LHCN-M2 (cell line): ENCODE data around the gene TMEM150A. TPM values are rescaled to one million over a fixed set of nuclear protein-coding genes. Genes with fewer than 3 reads are reported as not detected.
A peak's percentile ranks its signal among the peaks of the same experiment; 100 is the strongest.
"Not testable (repeated sequence)": the region's sequence is repeated elsewhere in the genome, so short reads cannot be mapped to it uniquely, and the experiment has no call there.

Experiments used
- DNase-seq: peaks from one replicate; pipeline ENCODE4 v3.0.0-alpha.2; 2012; ENCODE audit warnings: low read depth
- total RNA-seq: library from RNA; depleted of rRNA; stranded (reverse); fragments of >200 nt; gene quantifications from 2 replicates; pipeline ENCODE4 v1.2.3, GENCODE V29; 2014; rRNA removed

The TMEM150A gene
- total RNA-seq, 1 experiment from 2014 or later: 24.4 TPM

- no peak for DNase-seq
Measured at GRCh38 chr2:85575739-85576138, 26.8 kb downstream of the TMEM150A start.

- DNase-seq: no peak
Measured at GRCh38 chr2:85566265-85566664, 36.2 kb downstream of the TMEM150A start.

GRCh38 chr2:85564144-85564563 lies 38.3 kb downstream of the TMEM150A start:
- DNase-seq: no peak

- DNase-seq: peak; percentile 91
Measured at GRCh38 chr2:85561280-85562212, 41.0 kb downstream of the TMEM150A start, which contains the start of gene GGCX. GGCX (minus strand) TSS chr2:85561493; CDS start chr2:85561428, 65 bp downstream.

- no peak for DNase-seq
Measured at GRCh38 chr2:85560812-85561279, 41.7 kb downstream of the TMEM150A start.

- not testable (repeated sequence) for DNase-seq
Measured at GRCh38 chr2:85560403-85560726, 42.1 kb downstream of the TMEM150A start.

GRCh38 chr2:85558160-85558559 lies 44.3 kb downstream of the TMEM150A start:
- no peak for DNase-seq

GRCh38 chr2:85557130-85557529 lies 45.4 kb downstream of the TMEM150A start:
- DNase-seq: no peak

GRCh38 chr2:85554980-85555612 lies 47.4 kb downstream of the TMEM150A start:
- peak; percentile 73 for DNase-seq

GRCh38 chr2:85553184-85553583 lies 49.3 kb downstream of the TMEM150A start:
- DNase-seq: no peak

- peak; percentile 74 for DNase-seq
Measured at GRCh38 chr2:85551698-85552678, 50.5 kb downstream of the TMEM150A start.

GRCh38 chr2:85550486-85550885 lies 52.0 kb downstream of the TMEM150A start:
- DNase-seq: no peak

- peak; percentile 99 for DNase-seq
Measured at GRCh38 chr2:85549826-85550225, 52.7 kb downstream of the TMEM150A start.

- no peak for DNase-seq
Measured at GRCh38 chr2:85549095-85549494, 53.4 kb downstream of the TMEM150A start.

- no peak for DNase-seq
Measured at GRCh38 chr2:85548608-85548900, 53.9 kb downstream of the TMEM150A start.

Other genes with a start within 250 kb of the TMEM150A start
- 52.3 and 61.3 TPM in 2 replicates for gene RETSAT, start 248.2 kb downstream of the TMEM150A start, total RNA-seq
- 20.4 and 22.6 TPM in 2 replicates for gene ELMOD3, start 247.9 kb downstream of the TMEM150A start, total RNA-seq
- gene CAPG, start 192.3 kb downstream of the TMEM150A start, total RNA-seq: 156 and 172 TPM in 2 replicates
- 5.9 and 8.0 TPM in 2 replicates for gene SH2D6, start 184.0 kb downstream of the TMEM150A start, total RNA-seq
- gene MAT2A, start 63.5 kb downstream of the TMEM150A start, total RNA-seq: 420 and 517 TPM in 2 replicates
- 115 and 134 TPM in 2 replicates for gene GGCX, start 41.2 kb downstream of the TMEM150A start, total RNA-seq
- gene VAMP8, start 25.1 kb downstream of the TMEM150A start, total RNA-seq: 21.2 and 27.1 TPM in 2 replicates
- 111 and 146 TPM in 2 replicates for gene VAMP5, start 18.3 kb downstream of the TMEM150A start, total RNA-seq
- gene RNF181, start 7.0 kb downstream of the TMEM150A start, total RNA-seq: 235 and 236 TPM in 2 replicates
- 9.4 and 15.7 TPM in 2 replicates for gene C2orf68, start 9.4 kb upstream of the TMEM150A start, total RNA-seq
- 68.3 and 92.4 TPM in 2 replicates for gene USP39, start 13.5 kb upstream of the TMEM150A start, total RNA-seq
- gene SFTPB, start 65.5 kb upstream of the TMEM150A start, total RNA-seq: not detected in 2 replicates
- gene GNLY, start 91.7 kb upstream of the TMEM150A start, total RNA-seq: not detected in 2 replicates
- gene ATOH8, start 151.3 kb upstream of the TMEM150A start, total RNA-seq: 129 and 179 TPM in 2 replicates